NCI-H460 (cell line): ENCODE results near the gene NMRK2. TPM values are rescaled to one million over a fixed set of nuclear protein-coding genes. Genes with fewer than 3 reads are reported as not detected.
"Not testable (repeated sequence)": the region's sequence is repeated elsewhere in the genome, so short reads cannot be mapped to it uniquely, and the experiment has no call there.

Experiments
- DNase-seq: peaks from one replicate; pipeline ENCODE4 v3.0.0-alpha.2; 2016; ENCODE audit warnings: low read depth; ENCODE audit errors: extremely low read depth
- total RNA-seq: library from RNA; depleted of rRNA; stranded (reverse); fragments of >200 nt; shearing (Covaris generic); gene quantifications from 2 replicates; pipeline ENCODE4 v1.2.3, GENCODE V29; 2014

The NMRK2 gene
- total RNA-seq, 1 experiment from 2014 or later = not detected

DNA sequence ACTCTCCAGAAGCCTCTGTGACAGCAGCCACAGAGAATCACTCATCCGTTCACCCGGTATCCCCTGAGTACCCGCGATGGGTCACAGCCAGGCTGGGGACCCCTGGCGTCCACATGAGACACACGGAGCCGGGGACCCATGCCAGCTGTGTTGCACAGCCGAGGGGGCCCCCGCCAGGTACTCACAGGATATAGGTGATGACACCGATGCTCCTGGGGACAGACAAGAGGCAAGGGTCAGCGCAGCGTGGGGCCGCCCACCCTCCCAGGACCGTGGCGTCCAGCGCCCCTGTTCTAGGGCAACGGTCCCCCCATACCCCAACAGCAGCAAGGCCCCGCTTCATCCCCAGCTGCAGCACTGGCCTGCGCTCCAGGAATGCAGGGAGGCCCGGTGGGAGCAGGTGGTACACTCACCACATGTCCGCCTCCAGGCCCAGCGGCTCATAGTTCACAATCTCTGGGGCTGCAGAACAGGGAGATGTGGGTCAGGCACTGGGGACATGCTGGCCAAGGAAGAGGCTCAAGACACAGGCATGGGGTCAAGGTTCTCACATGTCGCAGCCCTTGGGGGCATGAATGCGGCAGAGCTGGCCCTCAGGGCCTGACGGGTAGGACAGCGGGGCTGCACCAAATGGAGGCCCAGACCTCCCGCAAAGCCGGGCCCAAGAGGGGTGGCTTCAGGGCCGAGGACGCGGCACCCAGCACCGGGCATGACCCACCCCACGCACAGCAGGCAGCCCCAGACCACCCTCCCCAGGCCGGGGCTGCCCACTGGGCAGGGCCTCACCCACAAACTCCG is 30.8 kb downstream of the NMRK2 start:
- DNase-seq = no peak

DNA sequence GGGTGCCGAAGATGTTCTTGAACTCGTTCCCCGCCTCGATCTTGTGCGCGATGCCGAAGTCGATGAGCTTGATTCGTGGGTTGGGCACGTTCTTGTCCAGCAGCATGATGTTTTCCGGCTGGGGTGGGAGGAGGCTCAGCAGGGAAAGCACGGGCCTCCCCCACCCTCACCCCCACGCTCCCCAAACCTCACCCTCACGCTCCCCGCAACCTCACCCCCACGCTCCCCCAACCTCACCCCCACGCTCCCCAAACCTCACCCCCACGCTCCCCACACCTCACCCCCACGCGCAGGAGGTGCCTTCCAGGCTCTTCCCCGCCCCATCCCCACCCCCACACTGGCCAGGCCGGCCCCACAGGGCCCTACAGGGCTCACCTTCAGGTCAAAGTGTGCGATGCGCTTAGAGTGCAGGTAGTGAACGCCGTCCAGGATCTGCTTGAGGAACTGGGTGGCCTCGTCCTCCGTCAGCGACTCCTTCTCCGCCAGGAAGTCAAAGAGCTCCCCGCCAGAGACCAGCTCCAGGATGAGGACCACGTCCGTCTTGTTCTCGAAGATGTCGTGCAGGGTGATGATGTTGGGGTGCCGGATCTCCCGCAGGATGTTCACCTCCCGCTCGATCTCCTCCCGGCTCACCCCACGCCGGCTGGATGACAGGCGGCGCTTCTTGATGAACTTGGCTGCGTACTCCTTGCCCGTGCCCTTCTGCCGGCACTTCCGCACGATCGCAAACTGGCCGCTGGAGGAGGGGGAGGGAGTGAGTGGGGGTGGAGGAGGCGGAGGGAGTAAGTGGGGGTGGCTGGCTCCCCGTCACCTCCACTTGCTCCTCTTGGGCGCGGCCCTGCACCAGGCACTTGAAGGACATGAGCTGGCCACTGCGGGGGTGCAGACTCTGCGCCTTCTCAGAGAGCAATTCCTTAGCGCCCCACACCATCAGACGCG is 31.7 kb downstream of the NMRK2 start:
- DNase-seq = no peak

- no peak for DNase-seq
Measured at GRCh38 chr19:3966051-3967017, 33.5 kb downstream of the NMRK2 start.

DNA sequence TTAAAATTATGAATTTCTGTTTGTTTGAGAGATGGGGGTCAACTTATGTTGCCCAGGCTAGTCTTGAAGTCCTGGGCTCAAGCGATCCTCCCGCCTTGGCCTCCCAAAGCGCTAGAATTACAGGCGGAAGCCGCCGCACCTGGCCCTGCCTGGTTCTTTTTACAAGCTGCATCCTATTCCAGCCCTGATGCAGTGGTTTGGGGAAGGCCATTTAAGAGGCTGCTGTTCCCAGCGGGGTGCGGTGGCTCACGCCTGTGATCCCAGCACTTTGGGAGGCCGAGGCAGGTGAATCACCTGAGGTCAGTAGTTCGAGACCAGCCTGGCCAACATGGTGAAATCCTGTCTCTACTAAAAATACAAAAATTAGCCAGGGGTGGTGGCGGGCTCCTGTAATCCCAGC is 35.1 kb downstream of the NMRK2 start:
- DNase-seq = not testable (repeated sequence)

DNA sequence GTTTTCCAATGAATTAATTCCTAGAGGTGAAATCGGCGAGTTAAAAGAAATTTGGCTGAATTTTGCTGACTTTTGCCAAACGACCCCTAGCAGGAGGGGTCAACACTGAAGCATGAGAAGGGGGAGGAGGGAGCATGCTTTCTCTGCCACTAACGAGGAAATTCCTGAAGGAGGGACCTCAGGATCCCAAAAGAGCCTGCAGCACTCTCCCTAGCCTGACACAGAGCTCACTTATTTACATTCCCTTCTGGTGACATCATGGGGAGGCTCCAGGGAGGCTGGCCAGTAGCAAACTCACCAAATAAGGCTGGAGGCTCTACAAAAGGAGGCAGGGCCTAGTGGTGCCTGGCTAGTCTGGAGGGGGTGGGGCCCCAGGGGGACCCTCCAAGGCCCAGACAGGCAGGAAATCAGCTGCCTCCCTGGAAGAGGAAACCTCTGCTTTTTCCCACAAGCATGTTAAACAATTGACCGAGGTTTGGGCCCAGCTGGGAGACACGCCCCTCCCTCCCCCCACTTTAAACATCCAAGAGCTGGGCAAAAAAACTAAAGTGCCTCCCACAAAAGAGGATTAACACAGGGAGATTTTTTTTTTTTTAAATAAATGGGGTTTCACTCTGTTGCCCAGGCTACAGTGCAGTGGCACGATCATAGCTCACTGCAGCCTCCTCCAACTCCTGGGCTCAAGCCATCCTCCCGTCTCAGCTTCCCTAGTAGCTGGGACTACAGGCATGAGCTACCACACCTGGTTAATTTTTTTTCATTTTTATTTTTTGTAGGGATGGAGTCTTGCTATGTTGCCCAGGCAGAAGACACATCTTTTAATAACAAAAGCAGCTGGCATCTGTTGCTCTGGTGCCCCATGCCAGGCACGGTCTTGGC is 35.9 kb downstream of the NMRK2 start:
- peak; percentile 81 for DNase-seq

GRCh38 chr19:3969435-3970312 is 36.8 kb downstream of the NMRK2 start:
- DNase-seq = no peak

DNA sequence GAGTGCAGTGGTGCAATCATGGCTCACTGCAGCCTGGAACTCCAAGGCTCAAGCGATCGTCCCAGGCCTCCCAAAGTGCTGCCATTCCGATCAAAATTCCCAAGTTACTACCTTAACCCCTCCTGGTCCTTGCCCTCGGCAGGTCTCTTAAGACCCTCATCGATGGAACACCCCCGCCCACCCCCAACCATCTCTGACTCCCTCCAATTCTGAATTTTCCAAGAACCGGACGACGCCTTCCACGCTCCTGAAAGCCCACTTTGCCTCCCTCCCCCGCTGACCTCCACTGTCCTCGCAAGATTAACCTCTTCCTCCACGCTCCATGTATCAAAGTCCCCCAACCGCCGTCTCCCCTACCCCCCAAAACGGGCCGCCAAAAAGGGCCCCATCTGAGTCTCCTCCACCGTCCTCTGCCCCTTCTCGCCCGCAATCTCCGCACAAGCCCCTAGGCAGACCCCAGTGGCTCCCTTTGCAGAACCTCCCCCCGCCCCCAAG is 37.5 kb downstream of the NMRK2 start:
- DNase-seq = no peak

- peak; percentile 95 for DNase-seq
Measured at GRCh38 chr19:3970808-3971598, 38.1 kb downstream of the NMRK2 start, which contains the start of gene DAPK3. Gene DAPK3, minus strand, starts transcription at chr19:3971099. Its CDS starts 1,364 bp downstream, at chr19:3969735.

GRCh38 chr19:3975144-3975543 is 42.3 kb downstream of the NMRK2 start:
- DNase-seq = no peak

DNA sequence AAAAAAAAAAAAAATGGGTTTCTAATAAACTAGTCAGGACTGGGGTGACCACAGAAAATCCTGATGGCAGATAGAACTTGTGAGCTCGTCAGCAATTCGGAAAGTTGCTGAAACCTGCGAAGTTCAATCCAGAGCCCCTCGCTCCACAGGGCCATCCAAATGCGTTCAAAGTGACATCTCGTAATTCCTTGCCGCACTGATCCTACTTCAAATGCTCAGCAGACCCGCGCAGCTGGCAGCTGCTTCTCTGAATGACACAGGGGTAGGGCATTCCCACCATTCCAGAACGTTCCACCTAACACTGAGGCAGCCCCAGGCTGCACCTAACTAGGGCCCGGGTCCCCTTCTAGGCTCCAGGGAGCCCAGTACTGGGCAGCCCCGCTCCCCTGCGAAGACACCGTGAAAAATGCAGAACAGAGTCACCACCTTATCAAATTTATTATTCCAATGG is 42.8 kb downstream of the NMRK2 start:
- no peak for DNase-seq

DNA sequence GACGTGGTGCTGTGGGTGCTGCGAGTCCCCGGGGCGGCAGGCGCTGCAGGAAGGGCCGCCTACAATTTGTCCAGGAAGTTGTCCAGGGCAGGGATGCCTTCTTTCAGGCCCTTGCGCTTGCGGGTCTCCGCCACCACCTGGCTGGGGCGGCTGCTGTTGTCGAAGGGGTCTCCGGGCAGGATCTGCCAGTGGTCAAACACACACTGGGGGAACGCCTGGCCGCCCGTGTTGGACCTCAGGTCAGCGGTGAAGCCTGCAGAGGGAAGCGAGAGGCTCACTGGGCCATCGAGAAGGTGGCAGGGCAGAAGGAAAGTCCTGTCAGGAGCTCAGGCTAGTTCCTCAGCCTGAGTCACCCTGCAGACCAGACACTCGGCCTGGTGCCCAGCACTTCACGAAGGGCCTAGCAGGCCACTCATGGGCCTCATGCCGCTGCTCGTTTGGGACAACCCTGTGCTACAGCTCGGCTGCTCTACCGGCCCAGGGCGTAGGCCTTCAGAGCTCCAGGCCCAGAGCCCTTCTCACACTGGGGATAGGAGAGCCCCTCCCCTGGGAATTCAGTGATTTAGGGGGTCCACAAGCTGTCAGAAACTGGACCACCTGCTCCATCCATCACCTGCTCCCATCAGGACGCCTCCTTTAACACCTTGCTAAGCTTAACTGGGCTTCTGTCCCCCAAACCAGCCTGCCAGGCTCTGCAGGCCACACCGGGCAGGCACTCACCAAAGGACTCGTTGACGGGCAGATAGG is 43.8 kb downstream of the NMRK2 start:
- DNase-seq = no peak

DNA sequence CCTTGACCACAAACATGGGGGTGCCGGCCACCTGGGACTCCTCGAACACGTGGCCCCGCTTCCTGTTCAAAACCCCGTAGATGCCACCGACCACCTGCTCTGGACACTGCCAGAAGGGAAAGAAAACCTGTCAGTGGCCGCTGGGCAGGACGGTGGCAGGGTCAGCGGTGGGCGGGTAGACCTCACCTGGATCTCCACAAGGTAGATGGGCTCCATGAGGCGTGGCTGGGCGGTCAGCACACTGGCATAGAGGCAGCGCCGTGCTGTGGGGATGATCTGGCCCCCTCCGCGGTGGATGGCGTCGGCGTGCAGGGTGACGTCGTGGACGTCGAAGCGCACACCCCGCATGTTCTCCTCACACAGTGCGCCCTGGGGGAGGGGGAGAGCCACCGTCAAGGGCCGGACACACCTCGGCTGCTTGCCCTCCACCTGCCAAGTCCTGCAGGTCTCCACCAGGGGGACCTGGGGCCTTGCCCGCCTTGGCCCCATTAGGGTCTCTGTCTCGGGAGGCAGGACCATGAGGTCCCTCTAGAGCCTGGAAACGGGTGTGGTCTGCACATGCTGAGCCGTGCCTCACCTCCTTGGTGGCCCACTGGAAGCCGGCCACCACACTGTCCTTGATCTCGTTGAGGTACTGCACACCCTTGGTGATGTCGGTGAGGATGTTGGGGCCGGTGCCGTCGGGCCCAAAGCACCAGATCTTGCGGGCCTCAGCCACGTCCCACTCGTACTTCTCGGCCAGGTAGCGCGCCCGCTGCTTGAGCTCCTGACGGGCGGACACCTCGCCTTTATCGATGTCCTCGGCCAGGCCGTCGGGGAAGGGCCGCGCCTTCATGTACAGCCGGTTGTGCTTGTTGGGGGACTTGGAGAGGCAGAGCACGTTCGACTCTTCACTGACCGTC is 44.6 kb downstream of the NMRK2 start:
- no peak for DNase-seq

GRCh38 chr19:3978145-3978544 is 45.3 kb downstream of the NMRK2 start:
- no peak for DNase-seq

DNA sequence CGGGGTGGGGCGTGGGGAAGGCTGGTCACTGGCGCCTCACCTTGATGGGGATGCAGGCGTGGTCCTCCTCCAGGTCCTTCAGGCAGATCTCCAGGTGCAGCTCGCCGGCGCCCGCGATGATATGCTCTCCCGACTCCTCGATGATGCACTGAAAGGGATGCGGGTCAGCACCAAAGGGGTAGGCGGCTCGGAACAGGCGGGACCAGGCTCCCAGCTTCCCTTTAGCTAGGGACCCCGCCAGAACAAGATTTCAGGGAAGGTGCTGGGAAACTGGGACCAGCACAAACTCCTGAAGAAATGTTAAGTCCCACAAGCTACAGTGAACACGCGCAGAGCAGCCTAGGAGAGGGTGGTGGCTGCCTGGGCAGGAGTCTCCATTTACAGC is 46.4 kb downstream of the NMRK2 start:
- no peak for DNase-seq

GRCh38 chr19:3979674-3980352 is 46.9 kb downstream of the NMRK2 start:
- no peak for DNase-seq
